Prostate gland (tissue), 2 donors: ENCODE measurements around the gene FRK. TPM values are rescaled to one million over a fixed set of nuclear protein-coding genes. Genes with fewer than 3 reads are reported as not detected.

Experiments
- DNase-seq: peaks from one replicate; pipeline ENCODE4 v3.0.0-alpha.2; 2019; ENCODE audit warnings: low spot score
- H3K27ac ChIP-seq, 2 donors: fragments of 200-600 bp; sonication (generic); 2 replicates each; pipeline ENCODE4 v1.5.1; 2017 to 2019
- H3K27me3 ChIP-seq: fragments of 200-600 bp; sonication (generic); replicated peaks from 2 replicates; pipeline ENCODE4 v1.5.1; 2019; ENCODE audit not compliant: insufficient read depth
- H3K36me3 ChIP-seq, 2 donors: fragments of 200-600 bp; sonication (generic); 1 replicate in 1 of 2; 2 replicates in 1 of 2; pipeline versions ENCODE4 v1.5.1 to v1.8.1; 2017 to 2019
- H3K4me1 ChIP-seq: fragments of 200-600 bp; sonication (generic); replicated peaks from 2 replicates; pipeline ENCODE4 v1.5.1; 2019
- H3K4me3 ChIP-seq, 2 donors: fragments of 200-600 bp; sonication (generic); 2 replicates each; pipeline ENCODE4 v1.5.1; 2017 to 2019
- H3K9me3 ChIP-seq: fragments of 200-600 bp; sonication (generic); 2 replicates; pipeline ENCODE4 v1.5.1; 2017
- POLR2A ChIP-seq: fragments of 450-650 bp; IDR thresholded peaks from one replicate; pipeline ENCODE4 v1.6.1; 2016; ENCODE audit warnings: antibody characterized with exemption, mild to moderate bottlenecking
- POLR2AphosphoS5 ChIP-seq: sonication (generic); formaldehyde crosslinking; IDR thresholded peaks from one replicate; pipeline ENCODE4 v1.6.1; 2017; ENCODE audit warnings: antibody characterized with exemption
- WGBS: methylation state at CpG from one replicate; pipeline ENCODE4 v1.1.5; 2018; 5-methylcytosine and 5-hydroxymethylcytosine counted together
- intact Hi-C: fragments of 100-400 bp; cut with DNase I; formaldehyde crosslinking; loops from one replicate; pipeline ENCODE4 v1.14.2; 2022
- total RNA-seq, 2 donors: library from RNA; depleted of rRNA; stranded (reverse); fragments of >200 nt; gene quantifications; one replicate each; pipeline ENCODE4 v1.1.0, GENCODE V29; 2016
- TF ChIP-seq, protein P1 (sequence below), 4 experiments: fragments of 200-600 bp in 2 of 4; fragments of 450-650 bp in 2 of 4; sonication (generic) in 2 of 4; IDR thresholded peaks; 1 replicate in 3 of 4; 2 replicates in 1 of 4; pipeline ENCODE4 v1.5.1; 2016 to 2019; ENCODE audit warnings: antibody characterized with exemption in 4 of 4, mild to moderate bottlenecking in 2 of 4, moderate library complexity in 2 of 4

Gene FRK
- total RNA-seq, 2 donors from 2014 or later = 3.2 to 6.9 TPM

DNA sequence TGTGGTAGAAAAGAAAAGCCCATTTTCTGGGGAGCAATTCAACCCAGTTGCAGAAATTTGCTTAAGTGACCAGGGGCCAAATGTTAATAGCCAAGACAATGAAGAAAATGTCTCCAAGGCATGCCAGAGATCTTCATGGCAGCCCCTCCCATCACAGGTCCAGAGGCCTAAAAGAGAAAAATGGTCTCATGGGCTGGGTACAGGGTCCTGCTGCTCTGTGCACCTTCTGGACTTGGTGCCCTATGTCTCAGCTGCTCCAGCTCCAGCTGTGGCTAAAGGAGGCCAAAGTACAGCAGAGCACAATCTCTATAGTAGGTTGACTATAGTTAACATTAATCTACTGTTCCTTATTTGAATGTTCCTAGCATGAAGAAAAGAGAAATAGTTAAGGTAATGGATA lies 44.7 kb downstream of the FRK start:
- no peaks in the 10 kb centered on the region for H3K9me3 ChIP-seq
- intact Hi-C loops = no loop called here
- no peaks in the 10 kb centered on the region for H3K36me3 ChIP-seq
- H3K4me3 ChIP-seq = no peak overlapping the region
- no peaks in the 10 kb centered on the region for H3K27me3 ChIP-seq
- H3K4me1 ChIP-seq = no peaks in the 10 kb centered on the region
- TF ChIP-seq POLR2A (no peak), POLR2AphosphoS5 (no peak)
- TF ChIP-seq, protein P1, sequence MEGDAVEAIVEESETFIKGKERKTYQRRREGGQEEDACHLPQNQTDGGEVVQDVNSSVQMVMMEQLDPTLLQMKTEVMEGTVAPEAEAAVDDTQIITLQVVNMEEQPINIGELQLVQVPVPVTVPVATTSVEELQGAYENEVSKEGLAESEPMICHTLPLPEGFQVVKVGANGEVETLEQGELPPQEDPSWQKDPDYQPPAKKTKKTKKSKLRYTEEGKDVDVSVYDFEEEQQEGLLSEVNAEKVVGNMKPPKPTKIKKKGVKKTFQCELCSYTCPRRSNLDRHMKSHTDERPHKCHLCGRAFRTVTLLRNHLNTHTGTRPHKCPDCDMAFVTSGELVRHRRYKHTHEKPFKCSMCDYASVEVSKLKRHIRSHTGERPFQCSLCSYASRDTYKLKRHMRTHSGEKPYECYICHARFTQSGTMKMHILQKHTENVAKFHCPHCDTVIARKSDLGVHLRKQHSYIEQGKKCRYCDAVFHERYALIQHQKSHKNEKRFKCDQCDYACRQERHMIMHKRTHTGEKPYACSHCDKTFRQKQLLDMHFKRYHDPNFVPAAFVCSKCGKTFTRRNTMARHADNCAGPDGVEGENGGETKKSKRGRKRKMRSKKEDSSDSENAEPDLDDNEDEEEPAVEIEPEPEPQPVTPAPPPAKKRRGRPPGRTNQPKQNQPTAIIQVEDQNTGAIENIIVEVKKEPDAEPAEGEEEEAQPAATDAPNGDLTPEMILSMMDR (IDR thresholded peaks at IDR 0.05) = no peak
- H3K27ac ChIP-seq = no peak overlapping the region
- DNase-seq = no peak

DNA sequence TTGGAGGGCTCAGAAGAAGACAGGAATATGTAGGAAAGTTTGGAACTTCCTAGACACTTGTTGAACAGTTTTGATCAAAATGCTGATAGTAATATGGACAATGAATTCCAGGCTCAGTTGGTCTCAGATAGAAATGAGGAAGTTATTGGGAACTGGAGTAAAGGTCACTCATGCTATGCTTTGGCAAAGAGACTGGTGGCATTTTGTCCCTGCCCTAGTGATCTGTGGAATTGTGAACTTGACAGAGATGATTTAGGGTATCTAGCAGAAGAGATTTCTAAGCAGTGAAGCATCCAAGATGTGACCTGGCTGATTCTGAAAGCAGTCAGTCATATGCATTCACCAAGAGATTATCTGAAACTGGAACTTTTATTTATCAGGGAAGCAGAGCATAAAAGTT lies 45.1 kb downstream of the FRK start:
- Histone ChIP-seq H3K36me3 (no peaks in the 10 kb centered on the region), H3K4me3 (no peak overlapping the region), H3K27ac (no peak overlapping the region), H3K4me1 (no peaks in the 10 kb centered on the region), H3K27me3 (no peaks in the 10 kb centered on the region), H3K9me3 (no peaks in the 10 kb centered on the region)
- TF ChIP-seq POLR2AphosphoS5 (no peak), POLR2A (no peak)
- TF ChIP-seq, protein P1 (IDR thresholded peaks at IDR 0.05) = no peak
- intact Hi-C loops = no loop called here
- DNase-seq = no peak

DNA sequence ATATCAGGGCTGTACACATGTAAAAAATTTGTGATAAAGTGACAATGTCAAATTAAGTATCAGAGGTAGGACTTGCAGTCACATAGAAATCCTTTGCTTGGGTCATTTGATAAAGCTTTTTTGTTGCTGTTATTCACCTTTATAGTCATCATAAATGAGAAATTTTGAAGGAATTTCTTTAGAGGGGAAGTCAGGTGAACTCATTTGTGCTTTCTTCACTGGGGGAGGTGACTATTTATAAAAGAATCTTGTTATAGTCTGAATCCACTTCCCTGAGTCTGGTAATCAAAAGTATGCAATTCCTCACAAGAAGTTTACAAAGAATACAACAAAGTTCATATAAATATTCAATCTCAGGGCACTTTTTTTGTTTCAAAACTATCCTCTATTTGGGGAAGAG lies 47.7 kb downstream of the FRK start:
- Histone ChIP-seq H3K4me1 (no peaks in the 10 kb centered on the region), H3K27me3 (no peaks in the 10 kb centered on the region), H3K27ac (no peak overlapping the region), H3K36me3 (no peaks in the 10 kb centered on the region), H3K9me3 (no peaks in the 10 kb centered on the region), H3K4me3 (no peak overlapping the region)
- DNase-seq = no peak
- TF ChIP-seq POLR2A = no peak
- no peak for TF ChIP-seq POLR2AphosphoS5
- TF ChIP-seq, protein P1 (IDR thresholded peaks at IDR 0.05) = no peak
- intact Hi-C loops = no loop called here

DNA sequence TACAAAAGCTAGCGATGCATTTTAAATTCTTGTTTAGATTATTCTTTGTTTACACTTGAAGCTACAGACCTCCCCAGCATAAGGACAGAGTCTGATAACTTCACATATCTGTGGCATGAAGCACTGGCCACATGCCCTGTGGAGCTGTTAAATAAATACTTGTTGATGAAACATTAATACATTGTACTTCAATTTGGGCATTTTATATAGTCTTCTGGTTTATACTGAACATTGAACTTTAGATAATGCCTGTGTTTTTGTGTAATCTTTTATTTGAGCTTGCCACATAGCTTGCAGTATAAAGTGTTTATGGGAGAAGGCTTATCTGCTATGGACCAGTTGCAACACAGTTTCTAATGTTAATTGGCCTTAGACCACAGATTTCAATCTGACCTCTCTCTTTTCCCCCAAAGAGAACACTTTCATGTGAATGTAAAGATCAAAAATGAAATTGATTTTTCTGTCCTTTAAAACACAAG lies 48.2 kb downstream of the FRK start:
- Histone ChIP-seq H3K9me3 (no peaks in the 10 kb centered on the region), H3K27me3 (no peaks in the 10 kb centered on the region), H3K4me3 (no peak overlapping the region), H3K27ac (no peak overlapping the region), H3K36me3 (no peaks in the 10 kb centered on the region), H3K4me1 (no peaks in the 10 kb centered on the region)
- no peak for TF ChIP-seq POLR2A
- TF ChIP-seq, protein P1 (IDR thresholded peaks at IDR 0.05) = no peak
- TF ChIP-seq POLR2AphosphoS5 = no peak
- 78% methylated on average over 1 of the region's 1 CpG for WGBS
- intact Hi-C loops = no loop called here
- no peak for DNase-seq

DNA sequence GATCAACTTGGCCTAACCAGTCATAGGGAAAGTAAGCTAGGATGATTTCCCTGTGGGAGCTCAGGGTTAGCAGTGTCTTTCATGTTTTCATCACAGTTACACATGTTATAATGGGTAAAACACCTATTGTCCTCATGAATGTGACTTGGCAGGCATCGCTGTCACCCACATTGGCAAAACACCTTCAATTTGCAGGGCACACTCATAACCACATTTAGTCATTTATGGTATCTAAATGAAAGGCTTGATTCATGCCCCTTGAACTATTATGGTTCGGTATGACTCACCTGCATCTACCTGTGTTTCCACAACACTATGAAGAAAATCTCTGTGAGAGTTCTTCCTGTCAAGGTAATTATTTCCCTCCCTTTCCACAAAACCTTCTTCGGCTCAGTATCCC lies 49.2 kb downstream of the FRK start:
- DNase-seq = no peak
- H3K27me3 ChIP-seq = no peaks in the 10 kb centered on the region
- intact Hi-C loops = loop anchor here (2.0 kb wide), 1 partner anchor 89 kb away; the partner anchor contains the start of gene NT5DC1
- no peaks in the 10 kb centered on the region for H3K4me1 ChIP-seq
- no peak overlapping the region for H3K4me3 ChIP-seq
- TF ChIP-seq, protein P1 (IDR thresholded peaks at IDR 0.05) = no peak
- TF ChIP-seq POLR2AphosphoS5 = no peak
- H3K9me3 ChIP-seq = no peaks in the 10 kb centered on the region
- WGBS = 53% methylated on average over 3 of the region's 3 CpGs
- no peaks in the 10 kb centered on the region for H3K36me3 ChIP-seq
- H3K27ac ChIP-seq = no peak overlapping the region
